NK-92 (cell line): ENCODE results near the gene ABHD17A.

ENCODE experiments used
- DNase-seq: peaks from one replicate; lab custom pipeline; 2025; ENCODE audit not compliant: unreplicated experiment; lab: John Stamatoyannopoulos, UW

Gene ABHD17A

GRCh38 chr19:1864480-1865171 is 20.7 kb downstream of the ABHD17A start:
- no peak for DNase-seq

- no peak for DNase-seq
Measured at GRCh38 chr19:1863638-1864479, 21.4 kb downstream of the ABHD17A start.

- DNase-seq, result no peak
Measured at GRCh38 chr19:1863328-1863637, 22.0 kb downstream of the ABHD17A start, which contains the start of gene KLF16. KLF16 (minus strand) TSS chr19:1863579; CDS start chr19:1863497, 82 bp downstream.

- DNase-seq, result no peak
Measured at GRCh38 chr19:1862424-1863327, 22.6 kb downstream of the ABHD17A start.

GRCh38 chr19:1862068-1862423 is 23.2 kb downstream of the ABHD17A start:
- no peak for DNase-seq

- no peak for DNase-seq
Measured at GRCh38 chr19:1861599-1862031, 23.7 kb downstream of the ABHD17A start.

- no peak for DNase-seq
Measured at GRCh38 chr19:1860821-1861598, 24.3 kb downstream of the ABHD17A start.

GRCh38 chr19:1860042-1860775 is 25.1 kb downstream of the ABHD17A start:
- no peak for DNase-seq

GRCh38 chr19:1859331-1859781 is 25.9 kb downstream of the ABHD17A start:
- no peak for DNase-seq

- no peak for DNase-seq
Measured at GRCh38 chr19:1858412-1859081, 26.7 kb downstream of the ABHD17A start.

- no peak for DNase-seq
Measured at GRCh38 chr19:1857648-1858326, 27.5 kb downstream of the ABHD17A start.

GRCh38 chr19:1856698-1857603 is 28.3 kb downstream of the ABHD17A start:
- no peak for DNase-seq

GRCh38 chr19:1856345-1856697 is 29.0 kb downstream of the ABHD17A start:
- DNase-seq, result no peak

- no peak for DNase-seq
Measured at GRCh38 chr19:1855828-1856255, 29.5 kb downstream of the ABHD17A start.

GRCh38 chr19:1855040-1855827 is 30.1 kb downstream of the ABHD17A start:
- DNase-seq, result no peak

GRCh38 chr19:1854542-1855039 is 30.7 kb downstream of the ABHD17A start:
- DNase-seq, result no peak

GRCh38 chr19:1854039-1854541 is 31.2 kb downstream of the ABHD17A start:
- DNase-seq, result no peak
